DND-41 (cell line): ENCODE data around the gene TMEM184B.

Source experiments
- ATAC-seq: fragments of 200-7000 bp; cut with Tn5 transposase; 3 replicates; pipeline ENCODE4 v1.9.1; 2021; ENCODE audit warnings: low read depth; ENCODE audit not compliant: insufficient read depth
- DNase-seq: peaks from one replicate; pipeline ENCODE4 v3.0.0-alpha.2; 2020
- H2AFZ ChIP-seq: 2 replicates; pipeline ENCODE4 v1.6.0; 2012; ENCODE audit warnings: low read depth, low read length
- H3K27ac ChIP-seq: 2 replicates; pipeline ENCODE4 v1.5.1; 2012; ENCODE audit warnings: low read length, inconsistent platforms
- H3K27me3 ChIP-seq: fragments of 200-600 bp; sonication (generic); 2 replicates; pipeline ENCODE4 v1.6.0; 2012; ENCODE audit warnings: low read length, mild to moderate bottlenecking, inconsistent platforms; ENCODE audit not compliant: insufficient read depth, poor library complexity
- H3K36me3 ChIP-seq: 2 replicates; pipeline ENCODE4 v1.5.1; 2012; ENCODE audit warnings: low read length, inconsistent platforms; ENCODE audit not compliant: insufficient read depth
- H3K4me1 ChIP-seq: 2 replicates; pipeline ENCODE4 v1.5.1; 2012; ENCODE audit warnings: mild to moderate bottlenecking, low read length; ENCODE audit not compliant: insufficient read depth
- H3K4me2 ChIP-seq: 2 replicates; pipeline ENCODE4 v1.6.0; 2012; ENCODE audit warnings: mild to moderate bottlenecking, moderate library complexity, low read length, inconsistent platforms; ENCODE audit not compliant: insufficient read depth
- H3K4me3 ChIP-seq, 2 experiments: fragments of 200-600 bp in 1 of 2; shearing (Covaris generic) in 1 of 2; 2 replicates each; pipeline ENCODE4 v1.5.1; 2012 to 2016; ENCODE audit warnings: inconsistent platforms in 2 of 2, low read length in 2 of 2, mild to moderate bottlenecking in 2 of 2, low read depth in 1 of 2, moderate library complexity in 1 of 2
- H3K79me2 ChIP-seq: 2 replicates; pipeline ENCODE4 v1.6.0; 2012; ENCODE audit warnings: low read length, inconsistent platforms; ENCODE audit not compliant: insufficient read depth
- H3K9ac ChIP-seq: 2 replicates; pipeline ENCODE4 v1.6.0; 2012; ENCODE audit warnings: low read depth, mild to moderate bottlenecking, inconsistent platforms, low read length, moderate library complexity
- H3K9me3 ChIP-seq: 2 replicates; pipeline ENCODE4 v1.5.1; 2012; ENCODE audit warnings: low read length, moderate library complexity, mild to moderate bottlenecking, inconsistent platforms; ENCODE audit not compliant: insufficient read depth, severe bottlenecking
- H4K20me1 ChIP-seq: 2 replicates; pipeline ENCODE4 v1.6.0; 2012; ENCODE audit warnings: low read length; ENCODE audit not compliant: insufficient read depth
- CTCF ChIP-seq: IDR thresholded peaks from 2 replicates; pipeline ENCODE4 v1.5.1; 2012; ENCODE audit warnings: borderline replicate concordance, low read length, moderate library complexity, mild to moderate bottlenecking; ENCODE audit not compliant: poor library complexity, severe bottlenecking; ENCODE audit errors: extremely low read depth
- EZH2 ChIP-seq: IDR thresholded peaks from 3 replicates; pipeline ENCODE4 v1.6.1; 2012; ENCODE audit warnings: borderline replicate concordance, low read depth, mild to moderate bottlenecking, moderate library complexity, low read length, inconsistent platforms; ENCODE audit not compliant: severe bottlenecking

Gene TMEM184B

GRCh38 chr22:38251341-38251692, 21.5 kb downstream of the TMEM184B start:
- H3K4me1 ChIP-seq, result no peaks in the 10 kb centered on the region
- H2AFZ ChIP-seq, result no peak overlapping the region
- peaks cover 12% of the 10 kb centered on the region for H3K36me3 ChIP-seq
- no peak overlapping the region for H3K9ac ChIP-seq
- DNase-seq (no peak), ATAC-seq (no peak)
- H4K20me1 ChIP-seq, result peaks cover 4% of the 10 kb centered on the region; the same call in 1 of the 2 replicates
- TF ChIP-seq EZH2 (no peak), CTCF (no peak)
- no peak overlapping the region for H3K27ac ChIP-seq
- no peaks in the 10 kb centered on the region for H3K27me3 ChIP-seq
- H3K4me3 ChIP-seq, result no peak overlapping the region
- no peaks in the 10 kb centered on the region for H3K9me3 ChIP-seq
- no peak overlapping the region for H3K4me2 ChIP-seq
- peaks cover 6% of the 10 kb centered on the region; the same call in 1 of the 2 replicates for H3K79me2 ChIP-seq

GRCh38 chr22:38250643-38251340, 22.0 kb downstream of the TMEM184B start:
- H3K27me3 ChIP-seq, result no peaks in the 10 kb centered on the region
- no peaks in the 10 kb centered on the region for H3K9me3 ChIP-seq
- no peak for ATAC-seq
- no peak overlapping the region for H3K9ac ChIP-seq
- no peak overlapping the region for H3K4me3 ChIP-seq
- H3K36me3 ChIP-seq, result peaks cover 18% of the 10 kb centered on the region
- DNase-seq, result no peak
- peaks cover 4% of the 10 kb centered on the region; the same call in 1 of the 2 replicates for H4K20me1 ChIP-seq
- no peak overlapping the region for H2AFZ ChIP-seq
- peaks cover 6% of the 10 kb centered on the region; the same call in 1 of the 2 replicates for H3K79me2 ChIP-seq
- H3K4me2 ChIP-seq, result no peak overlapping the region
- TF ChIP-seq CTCF (no peak), EZH2 (no peak)
- H3K4me1 ChIP-seq, result no peaks in the 10 kb centered on the region
- H3K27ac ChIP-seq, result no peak overlapping the region

- Histone ChIP-seq H3K79me2 (peaks cover 6% of the 10 kb centered on the region; the same call in 1 of the 2 replicates), H3K9ac (no peak overlapping the region), H3K27me3 (no peaks in the 10 kb centered on the region), H3K36me3 (peaks cover 19% of the 10 kb centered on the region), H2AFZ (no peak overlapping the region), H3K27ac (no peak overlapping the region), H3K4me2 (no peak overlapping the region), H3K4me1 (no peaks in the 10 kb centered on the region), H3K9me3 (no peaks in the 10 kb centered on the region), H3K4me3 (no peak overlapping the region), H4K20me1 (peaks cover 4% of the 10 kb centered on the region; the same call in 1 of the 2 replicates)
- ATAC-seq, result no peak
- no peak for DNase-seq
- TF ChIP-seq EZH2, result no peak
- TF ChIP-seq CTCF, result no peak
Measured at GRCh38 chr22:38249803-38250642, 22.8 kb downstream of the TMEM184B start.
